C4-2B (cell line): ENCODE results near the gene VN1R4.
"Not testable (repeated sequence)": the region's sequence is repeated elsewhere in the genome, so short reads cannot be mapped to it uniquely, and the experiment has no call there.

Experiments used
- H3K27ac ChIP-seq: fragments of 450-650 bp; 2 replicates; pipeline ENCODE4 v1.5.1; 2017
- CTCF ChIP-seq: fragments of 450-650 bp; conservative IDR thresholded peaks from 2 replicates; pipeline ENCODE4 v1.5.1; 2017; ENCODE audit warnings: mild to moderate bottlenecking

The VN1R4 gene

GRCh38 chr19:53224606-53225005 is 42.9 kb downstream of the VN1R4 start:
- H3K27ac ChIP-seq = no peak overlapping the region
- no peak for TF ChIP-seq CTCF

DNA sequence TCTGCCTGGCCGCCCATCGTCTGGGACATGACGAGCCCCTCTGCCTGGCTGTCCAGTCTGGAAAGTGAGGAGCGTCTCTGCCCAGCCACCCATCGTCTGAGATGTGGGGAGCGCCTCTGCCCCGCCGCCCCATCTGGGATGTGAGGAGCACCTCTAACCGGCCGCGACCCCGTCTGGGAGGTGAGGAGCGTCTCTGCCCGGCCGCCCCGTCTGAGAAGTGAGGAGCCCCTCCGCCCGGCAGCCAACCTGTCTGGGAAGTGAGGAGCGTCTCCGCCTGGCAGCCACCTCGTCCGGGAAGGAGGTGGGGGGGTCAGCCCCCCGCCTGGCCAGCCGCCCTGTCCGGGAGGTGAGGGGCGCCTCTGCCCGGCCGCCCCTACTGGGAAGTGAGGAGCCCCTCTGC is 44.8 kb downstream of the VN1R4 start:
- H3K27ac ChIP-seq = not testable (repeated sequence)
